Duodenal mucosa (tissue), 2 donors: ENCODE measurements around the gene CNOT3.

ENCODE experiments used
- H3K27ac ChIP-seq: one replicate; pipeline ENCODE4 v1.7.0; 2013; ENCODE audit warnings: low read depth, low read length
- H3K27me3 ChIP-seq, 2 donors: one replicate each; pipeline ENCODE4 v1.7.0; 2013; ENCODE audit warnings: low read length in 2 of 2, control low read depth in 1 of 2; ENCODE audit not compliant: insufficient read depth in 2 of 2, control insufficient read depth in 1 of 2
- H3K36me3 ChIP-seq, 2 donors: one replicate each; pipeline ENCODE4 v1.7.0; 2013; ENCODE audit warnings: low read length in 2 of 2, control low read depth in 1 of 2; ENCODE audit not compliant: insufficient read depth in 2 of 2, control insufficient read depth in 1 of 2
- H3K4me1 ChIP-seq, 2 donors: one replicate each; pipeline ENCODE4 v1.7.0; 2013; ENCODE audit warnings: low read length in 2 of 2, control low read depth in 1 of 2; ENCODE audit not compliant: insufficient read depth in 2 of 2, control insufficient read depth in 1 of 2
- H3K4me3 ChIP-seq, 2 donors: one replicate each; pipeline ENCODE4 v1.7.0; 2013; ENCODE audit warnings: low read length in 2 of 2, low read depth in 1 of 2
- H3K9ac ChIP-seq, 2 donors: one replicate each; pipeline ENCODE4 v1.7.0; 2013; ENCODE audit warnings: low read length in 2 of 2, low read depth in 1 of 2
- H3K9me3 ChIP-seq, 2 donors: one replicate each; pipeline ENCODE4 v1.7.0; 2013; ENCODE audit warnings: low read length in 2 of 2, control low read depth in 1 of 2; ENCODE audit not compliant: control insufficient read depth in 1 of 2

CNOT3 gene

GRCh38 chr19:54203151-54203611 is 65.6 kb downstream of the CNOT3 start:
- Histone ChIP-seq H3K36me3 (peaks cover 43 to 69% of the 10 kb centered on the region in 2 donors), H3K9me3 (no peaks in the 10 kb centered on the region), H3K4me3 (peak overlapping the region; percentile 78 to 95), H3K27me3 (no peaks in the 10 kb centered on the region), H3K9ac (peak overlapping the region in 1 of 2 donors; percentile 85), H3K4me1 (peaks cover 58 to 73% of the 10 kb centered on the region in 2 donors), H3K27ac (no peak overlapping the region)

- Histone ChIP-seq H3K4me1 (peaks cover 75 to 90% of the 10 kb centered on the region in 2 donors), H3K9me3 (no peaks in the 10 kb centered on the region), H3K9ac (peak overlapping the region in 1 of 2 donors; percentile 20), H3K36me3 (peaks cover 43 to 76% of the 10 kb centered on the region in 2 donors), H3K27me3 (no peaks in the 10 kb centered on the region), H3K4me3 (no peak overlapping the region), H3K27ac (no peak overlapping the region)
These were observed 67.4 kb downstream of the CNOT3 start for GRCh38 chr19:54204767-54205468.
